Activated CD4-positive, alpha-beta memory T cell treated with anti-CD3 and anti-CD28 coated beads, Interleukin-2, amount 10 ng/mL, durations not matched to agents 7 days and 5 days (primary cell): ENCODE measurements around the gene CD109. TPM values are rescaled to one million over a fixed set of nuclear protein-coding genes. Genes with fewer than 3 reads are reported as not detected.
"Not testable (repeated sequence)": the region's sequence is repeated elsewhere in the genome, so short reads cannot be mapped to it uniquely, and the experiment has no call there.

Experiments
- CTCF ChIA-PET: fragments of 350-600 bp; sonication (Branson Sonifier 250); formaldehyde crosslinking; loops from one replicate; lab custom pipeline; 2021; ENCODE audit warnings: antibody characterized with exemption, inconsistent platforms; lab: Charles Lee
- POLR2A ChIA-PET: fragments of 350-600 bp; sonication (Branson Sonifier 250); formaldehyde crosslinking; loops from one replicate; lab custom pipeline; 2021; ENCODE audit warnings: antibody characterized with exemption; lab: Charles Lee
- DNase-seq: peaks from one replicate; pipeline ENCODE4 v3.0.0-alpha.2; 2020
- H3K27ac Mint-ChIP-seq: one replicate; pipeline ENCODE4 v1.8.0; 2021; ENCODE audit warnings: mild to moderate bottlenecking, mixed read lengths
- H3K27me3 Mint-ChIP-seq: one replicate; pipeline ENCODE4 v1.8.0; 2021; ENCODE audit warnings: mixed read lengths
- H3K36me3 Mint-ChIP-seq: one replicate; pipeline ENCODE4 v1.8.0; 2021; ENCODE audit warnings: low read depth, mixed read lengths
- H3K4me1 Mint-ChIP-seq: one replicate; pipeline ENCODE4 v1.8.0; 2021; ENCODE audit warnings: mixed read lengths
- H3K4me3 Mint-ChIP-seq: one replicate; pipeline ENCODE4 v1.8.0; 2021; ENCODE audit warnings: mild to moderate bottlenecking, mixed read lengths
- H3K9me3 Mint-ChIP-seq: one replicate; pipeline ENCODE4 v1.8.0; 2021; ENCODE audit warnings: mixed read lengths
- total RNA-seq, 2 experiments: library from RNA; stranded (reverse); gene quantifications; one replicate each; pipeline ENCODE4 v1.2.3, GENCODE V29; 2021

Gene CD109
- total RNA-seq, 2 experiments from 2014 or later: 13.6 to 15.0 TPM

- DNase-seq: no peak
- ChIA-PET CTCF (interaction anchor here (2.0 kb wide), 1 partner anchor 10 kb away, joined by 9 read pairs; no protein-coding TSS in a partner anchor), POLR2A (interaction anchor here (5.1 kb wide), 1 partner anchor 12 kb away, joined by 20 read pairs; the partner anchor contains the start of gene SLC17A5)
- Mint-ChIP-seq H3K27me3 (peaks cover 33% of the 10 kb centered on the region), H3K36me3 (no peaks in the 10 kb centered on the region), H3K4me3 (no peak overlapping the region), H3K4me1 (peaks cover 11% of the 10 kb centered on the region), H3K9me3 (no peaks in the 10 kb centered on the region), H3K27ac (no peak overlapping the region)
Measured at GRCh38 chr6:73666393-73666792, 29.6 kb upstream of the CD109 start.

GRCh38 chr6:73667798-73668197 is 28.2 kb upstream of the CD109 start:
- peaks cover 11% of the 10 kb centered on the region for H3K4me1 Mint-ChIP-seq
- POLR2A ChIA-PET: interaction anchor here (5.1 kb wide), 1 partner anchor 13 kb away, joined by 20 read pairs; the partner anchor contains the start of gene SLC17A5
- H3K27ac Mint-ChIP-seq: no peak overlapping the region
- CTCF ChIA-PET: interaction anchor here (2.0 kb wide), 1 partner anchor 8 kb away, joined by 9 read pairs; no protein-coding TSS in a partner anchor
- no peaks in the 10 kb centered on the region for H3K36me3 Mint-ChIP-seq
- no peak overlapping the region for H3K4me3 Mint-ChIP-seq
- H3K27me3 Mint-ChIP-seq: peaks cover 38% of the 10 kb centered on the region
- no peak for DNase-seq
- H3K9me3 Mint-ChIP-seq: no peaks in the 10 kb centered on the region

GRCh38 chr6:73669005-73669404 is 27.0 kb upstream of the CD109 start:
- H3K27ac Mint-ChIP-seq: no peak overlapping the region
- H3K27me3 Mint-ChIP-seq: peaks cover 36% of the 10 kb centered on the region
- H3K4me1 Mint-ChIP-seq: peaks cover 11% of the 10 kb centered on the region
- H3K36me3 Mint-ChIP-seq: no peaks in the 10 kb centered on the region
- H3K4me3 Mint-ChIP-seq: no peak overlapping the region
- ChIA-PET CTCF (no interaction called here), POLR2A (no interaction called here)
- H3K9me3 Mint-ChIP-seq: no peaks in the 10 kb centered on the region
- DNase-seq: no peak

- H3K9me3 Mint-ChIP-seq: no peaks in the 10 kb centered on the region
- H3K27ac Mint-ChIP-seq: no peak overlapping the region
- ChIA-PET CTCF (interaction anchor here (1.5 to 7.3 kb wide), 2 partner anchors 60 to 65 kb away, joined by 4 to 89 read pairs; no protein-coding TSS in a partner anchor), POLR2A (interaction anchor here (0.8 to 1.0 kb wide), 2 partner anchors 17 to 158 kb away, joined by 3 read pairs; no protein-coding TSS in a partner anchor)
- no peaks in the 10 kb centered on the region for H3K36me3 Mint-ChIP-seq
- DNase-seq: no peak
- H3K4me3 Mint-ChIP-seq: no peak overlapping the region
- H3K4me1 Mint-ChIP-seq: peaks cover 4% of the 10 kb centered on the region
- H3K27me3 Mint-ChIP-seq: peaks cover 34% of the 10 kb centered on the region
Measured at GRCh38 chr6:73671911-73672685, 23.9 kb upstream of the CD109 start.

- CTCF ChIA-PET: interaction anchor here (0.9 to 7.3 kb wide), 12 partner anchors 9 to 63 kb away, joined by 3 to 89 read pairs (median 5); no protein-coding TSS in a partner anchor
- POLR2A ChIA-PET: interaction anchor here (1.1 kb wide), 1 partner anchor 58 kb away, joined by 3 read pairs; no protein-coding TSS in a partner anchor
- Mint-ChIP-seq H3K27me3 (peaks cover 16% of the 10 kb centered on the region), H3K4me3 (no peak overlapping the region), H3K27ac (no peak overlapping the region), H3K9me3 (no peaks in the 10 kb centered on the region), H3K4me1 (peaks cover 2% of the 10 kb centered on the region), H3K36me3 (no peaks in the 10 kb centered on the region)
- peak; percentile 75 for DNase-seq
Measured at GRCh38 chr6:73675466-73676098, 20.4 kb upstream of the CD109 start.

- H3K27me3 Mint-ChIP-seq: peaks cover 18% of the 10 kb centered on the region
- H3K4me1 Mint-ChIP-seq: peaks cover 2% of the 10 kb centered on the region
- no peak overlapping the region for H3K27ac Mint-ChIP-seq
- H3K9me3 Mint-ChIP-seq: peaks cover 4% of the 10 kb centered on the region
- H3K4me3 Mint-ChIP-seq: no peak overlapping the region
- CTCF ChIA-PET: interaction anchor here (7.3 kb wide), 1 partner anchor 53 kb away, joined by 89 read pairs; no protein-coding TSS in a partner anchor
- no peak for DNase-seq
- no peaks in the 10 kb centered on the region for H3K36me3 Mint-ChIP-seq
- POLR2A ChIA-PET: no interaction called here
Measured at GRCh38 chr6:73679009-73679408, 17.0 kb upstream of the CD109 start.

GRCh38 chr6:73679846-73680245 is 16.2 kb upstream of the CD109 start:
- H3K9me3 Mint-ChIP-seq, H3K27ac Mint-ChIP-seq, H3K4me3 Mint-ChIP-seq, CTCF ChIA-PET, DNase-seq, H3K4me1 Mint-ChIP-seq, H3K36me3 Mint-ChIP-seq, POLR2A ChIA-PET: not testable (repeated sequence)
- peaks cover 21% of the 10 kb centered on the region for H3K27me3 Mint-ChIP-seq

GRCh38 chr6:73680289-73680918 is 15.6 kb upstream of the CD109 start:
- ChIA-PET POLR2A (no interaction called here), CTCF (interaction anchor here (1.0 kb wide), 1 partner anchor 53 kb away, joined by 5 read pairs; no protein-coding TSS in a partner anchor)
- DNase-seq: no peak
- H3K4me1 Mint-ChIP-seq: no peaks in the 10 kb centered on the region
- H3K36me3 Mint-ChIP-seq: no peaks in the 10 kb centered on the region
- no peak overlapping the region for H3K27ac Mint-ChIP-seq
- peaks cover 4% of the 10 kb centered on the region for H3K9me3 Mint-ChIP-seq
- H3K4me3 Mint-ChIP-seq: no peak overlapping the region
- peaks cover 24% of the 10 kb centered on the region for H3K27me3 Mint-ChIP-seq

GRCh38 chr6:73683574-73683973 is 12.4 kb upstream of the CD109 start:
- H3K27ac Mint-ChIP-seq, H3K9me3 Mint-ChIP-seq, H3K4me3 Mint-ChIP-seq, POLR2A ChIA-PET, H3K36me3 Mint-ChIP-seq, H3K4me1 Mint-ChIP-seq, DNase-seq: not testable (repeated sequence)
- H3K27me3 Mint-ChIP-seq: peaks cover 41% of the 10 kb centered on the region
- CTCF ChIA-PET: interaction anchor here (1.5 to 1.9 kb wide), 2 partner anchors 13 to 49 kb away, joined by 4 read pairs; no protein-coding TSS in a partner anchor

GRCh38 chr6:73688351-73688750 is 7.7 kb upstream of the CD109 start:
- DNase-seq: no peak
- Mint-ChIP-seq H3K9me3 (peaks cover under 1% of the 10 kb centered on the region), H3K27ac (no peak overlapping the region), H3K4me3 (no peak overlapping the region), H3K27me3 (peaks cover 38% of the 10 kb centered on the region), H3K36me3 (no peaks in the 10 kb centered on the region), H3K4me1 (no peaks in the 10 kb centered on the region)
- CTCF ChIA-PET: interaction anchor here (1.7 kb wide), 1 partner anchor 13 kb away, joined by 11 read pairs; no protein-coding TSS in a partner anchor
- POLR2A ChIA-PET: no interaction called here

- CTCF ChIA-PET: no interaction called here
Measured at GRCh38 chr6:73690056-73690455, 5.9 kb upstream of the CD109 start.

GRCh38 chr6:73691512-73691911 is 4.5 kb upstream of the CD109 start:
- ChIA-PET CTCF (interaction anchor here (0.9 to 2.4 kb wide), 3 partner anchors 16 to 41 kb away, joined by 3 to 9 read pairs (median 9); no protein-coding TSS in a partner anchor), POLR2A (interaction anchor here (0.9 kb wide), 1 partner anchor 42 kb away, joined by 3 read pairs; no protein-coding TSS in a partner anchor)
- Mint-ChIP-seq H3K4me3 (no peak overlapping the region), H3K27ac (no peak overlapping the region), H3K36me3 (no peaks in the 10 kb centered on the region), H3K27me3 (peaks cover 20% of the 10 kb centered on the region), H3K4me1 (peaks cover 20% of the 10 kb centered on the region), H3K9me3 (no peaks in the 10 kb centered on the region)
- no peak for DNase-seq

More at GRCh38 chr6:73690056-73690455, 5.9 kb upstream of the CD109 start:
- Mint-ChIP-seq H3K9me3 (no peaks in the 10 kb centered on the region), H3K4me1 (peaks cover 9% of the 10 kb centered on the region), H3K4me3 (no peak overlapping the region), H3K36me3 (no peaks in the 10 kb centered on the region), H3K27me3 (peaks cover 31% of the 10 kb centered on the region), H3K27ac (no peak overlapping the region)
- no peak for DNase-seq
- POLR2A ChIA-PET: no interaction called here
